AG04449 (cell line): Measurements from ENCODE around the gene SPG7.
"Not testable (repeated sequence)": the region's sequence is repeated elsewhere in the genome, so short reads cannot be mapped to it uniquely, and the experiment has no call there.

Experiments
- CTCF ChIA-PET: fragments of 350-600 bp; formaldehyde crosslinking; extraction: SDS; loops from one replicate; lab custom pipeline; 2021; ENCODE audit warnings: antibody characterized with exemption; lab: Yijun Ruan, JAX
- POLR2A ChIA-PET: fragments of 400-600, 350-600 bp; formaldehyde crosslinking; extraction: SDS; loops from one replicate; lab custom pipeline; 2020; ENCODE audit warnings: antibody characterized with exemption, inconsistent platforms; lab: Yijun Ruan, JAX
- DNase-seq: peaks from one replicate; pipeline ENCODE4 v3.0.0-alpha.2; 2010; ENCODE audit warnings: low read depth, low spot score
- H3K4me3 ChIP-seq: 2 replicates; pipeline ENCODE4 v1.5.1; 2011; ENCODE audit warnings: low read depth, mild to moderate bottlenecking, control low read depth, low read length
- TF ChIP-seq, protein P1 (sequence below): IDR thresholded peaks from one replicate; pipeline ENCODE4 v1.5.1; 2011; ENCODE audit warnings: mild to moderate bottlenecking, moderate library complexity, low read length, control low read depth, inconsistent platforms; ENCODE audit not compliant: insufficient read depth; ENCODE audit errors: missing control alignments

Gene SPG7

DNA sequence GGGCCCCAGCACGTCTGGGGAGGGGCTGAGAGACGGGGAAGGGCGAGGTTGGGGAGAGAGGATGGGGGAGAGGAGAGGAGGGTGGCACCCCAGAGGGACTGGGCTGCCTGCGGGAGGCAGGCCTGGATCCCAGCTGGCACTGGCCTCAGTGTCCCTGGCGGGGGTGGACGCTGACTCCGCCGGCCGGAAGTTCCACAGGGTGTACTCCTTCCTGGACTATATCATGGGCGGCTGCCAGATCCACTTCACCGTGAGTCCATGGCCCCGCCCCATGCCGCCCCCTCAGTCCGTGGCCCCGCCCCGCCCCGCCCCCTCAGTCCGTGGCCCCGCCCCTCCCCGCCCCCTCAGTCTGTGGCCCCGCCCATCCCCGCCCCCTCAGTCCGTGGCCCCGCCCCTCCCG is 78.7 kb downstream of the SPG7 start:
- no peak overlapping the region for H3K4me3 ChIP-seq
- TF ChIP-seq, protein P1, sequence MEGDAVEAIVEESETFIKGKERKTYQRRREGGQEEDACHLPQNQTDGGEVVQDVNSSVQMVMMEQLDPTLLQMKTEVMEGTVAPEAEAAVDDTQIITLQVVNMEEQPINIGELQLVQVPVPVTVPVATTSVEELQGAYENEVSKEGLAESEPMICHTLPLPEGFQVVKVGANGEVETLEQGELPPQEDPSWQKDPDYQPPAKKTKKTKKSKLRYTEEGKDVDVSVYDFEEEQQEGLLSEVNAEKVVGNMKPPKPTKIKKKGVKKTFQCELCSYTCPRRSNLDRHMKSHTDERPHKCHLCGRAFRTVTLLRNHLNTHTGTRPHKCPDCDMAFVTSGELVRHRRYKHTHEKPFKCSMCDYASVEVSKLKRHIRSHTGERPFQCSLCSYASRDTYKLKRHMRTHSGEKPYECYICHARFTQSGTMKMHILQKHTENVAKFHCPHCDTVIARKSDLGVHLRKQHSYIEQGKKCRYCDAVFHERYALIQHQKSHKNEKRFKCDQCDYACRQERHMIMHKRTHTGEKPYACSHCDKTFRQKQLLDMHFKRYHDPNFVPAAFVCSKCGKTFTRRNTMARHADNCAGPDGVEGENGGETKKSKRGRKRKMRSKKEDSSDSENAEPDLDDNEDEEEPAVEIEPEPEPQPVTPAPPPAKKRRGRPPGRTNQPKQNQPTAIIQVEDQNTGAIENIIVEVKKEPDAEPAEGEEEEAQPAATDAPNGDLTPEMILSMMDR = no peak
- ChIA-PET CTCF (interaction anchor here (1.3 kb wide), 1 partner anchor 54 kb away, joined by 3 read pairs; no protein-coding TSS in a partner anchor), POLR2A (no interaction called here)
- no peak for DNase-seq

DNA sequence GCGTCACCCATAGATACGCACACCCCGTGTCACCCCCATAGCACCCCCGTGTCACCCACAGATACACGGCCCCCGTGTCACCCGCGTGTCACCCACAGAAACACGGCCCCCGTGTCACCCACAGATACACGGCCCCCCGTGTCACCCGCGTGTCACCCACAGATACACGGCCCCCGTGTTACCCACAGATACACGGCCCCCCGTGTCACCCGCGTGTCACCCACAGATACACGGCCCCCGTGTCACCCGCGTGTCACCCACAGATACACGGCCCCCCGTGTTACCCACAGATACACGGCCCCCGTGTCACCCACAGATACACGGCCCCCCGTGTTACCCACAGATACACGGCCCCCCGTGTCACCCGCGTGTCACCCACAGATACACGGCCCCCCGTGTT is 79.5 kb downstream of the SPG7 start:
- POLR2A ChIA-PET, CTCF ChIA-PET, DNase-seq, H3K4me3 ChIP-seq: not testable (repeated sequence)

- POLR2A ChIA-PET = no interaction called here
- CTCF ChIA-PET = no interaction called here
- TF ChIP-seq, protein P1 = no peak
- no peak overlapping the region for H3K4me3 ChIP-seq
- DNase-seq = no peak
Measured at GRCh38 chr16:89588413-89589109, 80.4 kb downstream of the SPG7 start.

- POLR2A ChIA-PET = no interaction called here
- no peak overlapping the region for H3K4me3 ChIP-seq
- no peak for DNase-seq
- CTCF ChIA-PET = no interaction called here
- TF ChIP-seq, protein P1 = no peak
Measured at GRCh38 chr16:89589241-89589926, 81.2 kb downstream of the SPG7 start.

- CTCF ChIA-PET = no interaction called here
- POLR2A ChIA-PET = no interaction called here
- TF ChIP-seq, protein P1 = no peak
- H3K4me3 ChIP-seq = no peak overlapping the region
- no peak for DNase-seq
Measured at GRCh38 chr16:89593841-89594240, 85.6 kb downstream of the SPG7 start.

- TF ChIP-seq, protein P1 = no peak
- CTCF ChIA-PET = interaction anchor here (0.7 kb wide), 1 partner anchor 46 kb away, joined by 4 read pairs; no protein-coding TSS in a partner anchor
- POLR2A ChIA-PET = no interaction called here
- no peak for DNase-seq
- H3K4me3 ChIP-seq = no peak overlapping the region
Measured at GRCh38 chr16:89595330-89596060, 87.3 kb downstream of the SPG7 start.
